ENCODE data around the gene GPN1. TPM values are rescaled to one million over a fixed set of nuclear protein-coding genes. Genes with fewer than 3 reads are reported as not detected.

Gene GPN1
- total RNA-seq, 1 experiment from 2014 or later: 30.0 TPM

Small RNAs within 50 kb of the gene (small RNA-seq; reads per million reads assigned to genes)
- not detected for gene RF00340

Other genes starting within 250 kb of the GPN1 start
- gene ZNF513, start 248.3 kb upstream of the GPN1 start, total RNA-seq (2014; rRNA removed; shearing (Covaris generic); ENCODE audit: low replicate concordance): 7.0 and 12.6 TPM in 2 replicates
- gene PPM1G, start 219.5 kb upstream of the GPN1 start, total RNA-seq (2014; rRNA removed; shearing (Covaris generic); ENCODE audit: low replicate concordance): 66.9 and 79.6 TPM in 2 replicates
- gene NRBP1, start 200.4 kb upstream of the GPN1 start, total RNA-seq (2014; rRNA removed; shearing (Covaris generic); ENCODE audit: low replicate concordance): 27.1 and 30.7 TPM in 2 replicates
- 0.61 TPM in 1 of 2 replicates, not detected in the other for gene KRTCAP3, start 186.7 kb upstream of the GPN1 start, total RNA-seq (2014; rRNA removed; shearing (Covaris generic); ENCODE audit: low replicate concordance)
- gene IFT172, start 139.3 kb upstream of the GPN1 start, total RNA-seq (2014; rRNA removed; shearing (Covaris generic); ENCODE audit: low replicate concordance): 29.1 and 35.9 TPM in 2 replicates
- gene FNDC4, start 133.8 kb upstream of the GPN1 start, total RNA-seq (2014; rRNA removed; shearing (Covaris generic); ENCODE audit: low replicate concordance): not detected in 2 replicates
- gene GCKR, start 132.2 kb upstream of the GPN1 start, total RNA-seq (2014; rRNA removed; shearing (Covaris generic); ENCODE audit: low replicate concordance): not detected in 2 replicates
- 38.3 and 43.7 TPM in 2 replicates for gene ZNF512, start 46.0 kb upstream of the GPN1 start, total RNA-seq (2014; rRNA removed; shearing (Covaris generic); ENCODE audit: low replicate concordance)
- gene CCDC121, start within 50 bp of the GPN1 start, total RNA-seq (2014; rRNA removed; shearing (Covaris generic); ENCODE audit: low replicate concordance): 1.2 and 2.9 TPM in 2 replicates
- 27.9 and 47.9 TPM in 2 replicates for gene SUPT7L, start 34.6 kb downstream of the GPN1 start, total RNA-seq (2014; rRNA removed; shearing (Covaris generic); ENCODE audit: low replicate concordance)
- 19.8 and 30.1 TPM in 2 replicates for gene SLC4A1AP, start 34.8 kb downstream of the GPN1 start, total RNA-seq (2014; rRNA removed; shearing (Covaris generic); ENCODE audit: low replicate concordance)
- 54.9 and 112 TPM in 2 replicates for gene MRPL33, start 142.7 kb downstream of the GPN1 start, total RNA-seq (2014; rRNA removed; shearing (Covaris generic); ENCODE audit: low replicate concordance)

Data from Karpas-422 (cell line).